Fibroblast of pulmonary artery (primary cell): ENCODE measurements around the gene C17orf78.

Experiments used
- DNase-seq: peaks from one replicate; pipeline ENCODE4 v3.0.0-alpha.2; 2010; ENCODE audit warnings: low read depth
- H3K4me3 ChIP-seq: replicated peaks from 2 replicates; pipeline ENCODE4 v1.5.1; 2011; ENCODE audit warnings: low read depth, mild to moderate bottlenecking, control low read depth, low read length, moderate library complexity
- CTCF ChIP-seq: IDR thresholded peaks from 2 replicates; pipeline ENCODE4 v1.5.1; 2011; ENCODE audit warnings: mild to moderate bottlenecking, control low read depth, low read length, inconsistent platforms; ENCODE audit errors: missing control alignments

Gene C17orf78

GRCh38 chr17:37368577-37368976 lies 7.2 kb upstream of the C17orf78 start:
- DNase-seq: peak; percentile 63
- no peak overlapping the region for H3K4me3 ChIP-seq
- no peak for TF ChIP-seq CTCF

GRCh38 chr17:37373530-37374159 lies 2.1 kb upstream of the C17orf78 start:
- TF ChIP-seq CTCF: no peak
- DNase-seq: peak; percentile 92
- no peak overlapping the region for H3K4me3 ChIP-seq

- no peak overlapping the region for H3K4me3 ChIP-seq
- no peak for TF ChIP-seq CTCF
- DNase-seq: no peak
Measured at GRCh38 chr17:37382056-37382455, 6.3 kb downstream of the C17orf78 start.

- DNase-seq: no peak
- no peak for TF ChIP-seq CTCF
- no peak overlapping the region for H3K4me3 ChIP-seq
Measured at GRCh38 chr17:37384560-37385149, 8.9 kb downstream of the C17orf78 start.

GRCh38 chr17:37385474-37385990 lies 9.7 kb downstream of the C17orf78 start:
- no peak for TF ChIP-seq CTCF
- no peak for DNase-seq

GRCh38 chr17:37386462-37386861 lies 10.7 kb downstream of the C17orf78 start:
- no peak for TF ChIP-seq CTCF
- DNase-seq: no peak
- no peak overlapping the region for H3K4me3 ChIP-seq

More at GRCh38 chr17:37385474-37385990, 9.7 kb downstream of the C17orf78 start:
- no peak overlapping the region for H3K4me3 ChIP-seq
